NT2/D1 (cell line): ENCODE data around the gene CDH8.

Source experiments
- SUZ12 ChIP-seq: IDR thresholded peaks from 2 replicates; pipeline ENCODE4 v1.6.1; 2011; ENCODE audit not compliant: insufficient read length, insufficient read depth; ENCODE audit errors: extremely low read depth
- YY1 ChIP-seq: IDR thresholded peaks from 2 replicates; pipeline ENCODE4 v1.6.1; 2011; ENCODE audit not compliant: insufficient read length, insufficient read depth
- ZNF274 ChIP-seq: IDR thresholded peaks from 2 replicates; pipeline ENCODE4 v1.6.1; 2011; ENCODE audit warnings: mild to moderate bottlenecking, low read depth, low read length

DNA sequence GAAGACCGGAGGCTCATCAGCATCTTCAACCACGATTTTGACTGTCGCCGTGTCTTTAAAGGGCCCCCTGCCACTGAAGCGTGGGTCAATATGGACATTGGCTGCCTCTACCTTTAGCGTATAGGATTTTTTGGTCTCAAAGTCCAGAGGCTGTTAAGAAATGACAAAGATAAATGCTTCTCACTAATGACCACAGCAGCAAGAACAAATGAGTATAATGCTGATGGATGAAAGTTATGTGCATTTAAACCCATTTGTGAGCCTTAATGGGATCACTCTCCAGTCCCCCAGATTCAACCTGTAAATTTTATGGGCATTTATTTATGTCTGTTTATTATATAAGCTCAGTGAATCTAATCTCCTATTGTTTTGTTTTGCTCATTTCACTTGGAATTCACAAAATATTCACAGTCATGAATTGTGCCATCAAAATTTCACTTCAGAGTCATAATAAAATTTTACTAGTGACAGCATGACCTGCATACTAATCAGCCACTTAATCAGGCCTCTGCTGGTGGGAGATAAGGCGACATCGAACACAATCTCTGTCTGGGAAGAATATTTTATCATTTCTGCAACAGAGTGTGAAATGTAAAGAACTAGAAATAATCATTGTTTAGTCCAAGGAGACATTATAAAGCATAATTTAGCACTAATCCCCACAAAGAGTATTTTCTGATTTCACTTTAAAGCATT, 218.5 kb downstream of the CDH8 start:
- no peak for TF ChIP-seq YY1
- no peak for TF ChIP-seq SUZ12
- no peak for TF ChIP-seq ZNF274
